Common myeloid progenitor, CD34-positive (primary cell): ENCODE measurements around the gene CRIM1.
"Not testable (repeated sequence)": the region's sequence is repeated elsewhere in the genome, so short reads cannot be mapped to it uniquely, and the experiment has no call there.

Experiments used
- CTCF ChIA-PET: fragments of 350-600 bp; sonication (Branson Sonifier 250); formaldehyde crosslinking; loops from one replicate; lab custom pipeline; 2021; ENCODE audit warnings: antibody characterized with exemption; lab: Charles Lee
- POLR2A ChIA-PET: fragments of 350-600 bp; sonication (Branson Sonifier 250); formaldehyde crosslinking; loops from one replicate; lab custom pipeline; 2021; ENCODE audit warnings: antibody characterized with exemption; lab: Charles Lee
- DNase-seq, 3 donors: peaks; one replicate each; pipeline versions ENCODE4 v3.0.0 to v3.0.0-alpha.2; 2013
- H3K27ac ChIP-seq, 2 experiments: 1 replicate in 1 of 2; 2 replicates in 1 of 2; pipeline ENCODE4 v1.7.0; 2013; ENCODE audit warnings: inconsistent platforms in 2 of 2, low read length in 2 of 2, mild to moderate bottlenecking in 2 of 2, low read depth in 1 of 2, moderate library complexity in 1 of 2; ENCODE audit not compliant: severe bottlenecking in 2 of 2, insufficient read depth in 1 of 2, poor library complexity in 1 of 2
- H3K27me3 ChIP-seq, 5 experiments: replicated peaks in 2 of 5; 1 replicate in 3 of 5; 2 replicates in 2 of 5; pipeline versions ENCODE4 v1.6.1 to v1.7.0; 2013; ENCODE audit warnings: low read length in 4 of 5, mild to moderate bottlenecking in 2 of 5, moderate library complexity in 2 of 5, inconsistent platforms in 1 of 5; ENCODE audit not compliant: insufficient read depth in 5 of 5, control insufficient read depth in 4 of 5
- H3K36me3 ChIP-seq, 4 experiments: 1 replicate in 2 of 4; 2 replicates in 2 of 4; pipeline versions ENCODE4 v1.6.1 to v1.7.0; 2013; ENCODE audit warnings: low read length in 3 of 4, control low read depth in 1 of 4, mild to moderate bottlenecking in 1 of 4; ENCODE audit not compliant: control insufficient read depth in 4 of 4, insufficient read depth in 4 of 4
- H3K4me1 ChIP-seq, 4 experiments: 1 replicate in 3 of 4; 2 replicates in 1 of 4; pipeline versions ENCODE4 v1.6.1 to v1.7.1; 2013; ENCODE audit warnings: low read length in 3 of 4, mild to moderate bottlenecking in 3 of 4, control low read depth in 1 of 4, inconsistent platforms in 1 of 4, moderate library complexity in 1 of 4; ENCODE audit not compliant: control insufficient read depth in 4 of 4, insufficient read depth in 4 of 4; ENCODE audit errors: control extremely low read depth in 1 of 4
- H3K4me3 ChIP-seq, 7 experiments: 1 replicate in 4 of 7; 2 replicates in 3 of 7; pipeline versions ENCODE4 v1.5.1 to v1.7.0; 2013; ENCODE audit warnings: mild to moderate bottlenecking in 7 of 7, low read length in 6 of 7, moderate library complexity in 6 of 7, inconsistent platforms in 2 of 7, low read depth in 2 of 7, control low read depth in 1 of 7; ENCODE audit not compliant: insufficient read depth in 4 of 7, control insufficient read depth in 1 of 7; ENCODE audit errors: extremely low read depth in 1 of 7
- H3K9me3 ChIP-seq, 5 experiments: 1 replicate in 4 of 5; 2 replicates in 1 of 5; pipeline versions ENCODE4 v1.6.1 to v1.7.1; 2013; ENCODE audit warnings: low read length in 4 of 5, mild to moderate bottlenecking in 2 of 5, inconsistent platforms in 1 of 5, low read depth in 1 of 5, moderate library complexity in 1 of 5; ENCODE audit not compliant: control insufficient read depth in 4 of 5, insufficient read depth in 2 of 5; ENCODE audit errors: control extremely low read depth in 1 of 5
- WGBS: methylation state at CpG from one replicate; pipeline ENCODE4 v1.1.5; 2013; ENCODE audit not compliant: insufficient coverage; 5-methylcytosine and 5-hydroxymethylcytosine counted together

The CRIM1 gene

DNA sequence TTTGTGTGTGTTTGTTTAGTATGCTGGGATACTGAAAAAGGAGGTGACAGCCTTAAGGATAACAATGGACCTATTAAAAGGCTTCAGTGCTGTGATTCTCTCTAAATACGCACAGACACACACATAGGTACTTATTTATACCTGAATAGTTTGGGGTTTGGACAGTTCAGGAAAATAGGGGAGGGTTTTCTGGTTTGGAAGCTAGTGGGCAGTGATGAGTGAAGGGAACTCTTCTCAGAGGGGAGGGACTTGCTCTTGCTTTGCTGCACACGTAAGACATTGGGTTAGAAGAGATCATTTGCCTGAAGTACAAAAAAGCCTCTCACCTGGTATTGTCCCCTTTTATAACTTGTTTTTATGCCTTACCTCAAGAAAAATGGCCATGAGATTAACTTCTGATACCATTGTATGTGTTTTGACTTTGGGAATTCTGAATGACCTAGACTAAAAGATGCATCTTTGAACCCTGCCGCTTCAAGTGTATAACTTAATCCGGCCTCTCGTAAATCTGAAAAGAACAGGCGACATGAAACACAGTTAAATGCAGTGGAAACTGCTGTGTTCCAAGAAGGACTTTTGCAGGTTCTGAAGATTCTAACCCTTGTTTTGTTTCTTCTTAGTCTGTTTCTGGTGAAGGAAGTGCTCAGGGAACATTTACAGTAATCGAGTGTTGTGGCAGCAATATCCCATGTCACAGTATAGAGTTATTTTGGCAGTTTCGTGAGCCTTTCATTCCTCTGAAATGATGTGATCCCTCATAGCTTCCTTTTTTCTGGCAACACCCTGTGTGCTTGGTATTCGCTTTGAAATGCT, 2.5 kb downstream of the CRIM1 start:
- H3K27ac ChIP-seq = no peak overlapping the region

DNA sequence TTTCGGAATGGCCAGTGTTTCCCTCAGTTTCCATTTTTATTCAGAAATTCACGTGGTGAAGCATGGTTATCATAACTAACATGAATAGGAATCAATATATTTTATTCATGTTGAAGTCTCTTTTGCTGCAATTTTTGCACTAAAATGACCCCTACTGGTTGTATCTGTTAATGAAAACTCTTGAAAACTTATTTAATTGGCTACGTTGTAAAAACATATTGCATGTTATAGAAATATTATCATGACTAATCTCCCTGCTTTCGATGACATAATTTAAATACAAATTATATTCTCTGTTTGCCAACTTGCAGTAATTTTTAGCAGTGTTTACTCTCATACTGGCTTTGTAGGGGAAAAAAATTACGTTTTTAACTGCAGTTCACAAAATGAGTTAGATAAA, 3.5 kb downstream of the CRIM1 start:
- H3K27me3 ChIP-seq = peaks cover 0 to 5% (median 0%) of the 10 kb centered on the region in 5 experiments
- peaks cover 2 to 39% (median 28%) of the 10 kb centered on the region in 4 experiments for H3K4me1 ChIP-seq
- peak in 2 of 3 donors; percentile 53 to 60 for DNase-seq
- H3K36me3 ChIP-seq = no peaks in the 10 kb centered on the region
- no peak overlapping the region for H3K4me3 ChIP-seq
- no peaks in the 10 kb centered on the region for H3K9me3 ChIP-seq
- 75% methylated on average over 1 of the region's 5 CpGs for WGBS
- ChIA-PET CTCF (interaction anchor here (1.2 to 1.3 kb wide), 3 partner anchors 10 to 26 kb away, joined by 3 read pairs; no protein-coding TSS in a partner anchor), POLR2A (interaction anchor here (1.1 kb wide), 1 partner anchor 37 kb away, joined by 3 read pairs; no protein-coding TSS in a partner anchor)
- no peak overlapping the region for H3K27ac ChIP-seq

More for the DNA sequence above, 2.5 kb downstream of the CRIM1 start:
- H3K27me3 ChIP-seq = peaks cover 0 to 5% (median 0%) of the 10 kb centered on the region in 5 experiments
- CTCF ChIA-PET = interaction anchor here (1.3 kb wide), 1 partner anchor 11 kb away, joined by 3 read pairs; no protein-coding TSS in a partner anchor
- peak; percentile 38 to 63 (median 53) for DNase-seq
- peaks cover 5 to 44% (median 30%) of the 10 kb centered on the region in 4 experiments for H3K4me1 ChIP-seq
- H3K9me3 ChIP-seq = no peaks in the 10 kb centered on the region
- WGBS = 4% methylated on average over 7 of the region's 9 CpGs
- no peaks in the 10 kb centered on the region for H3K36me3 ChIP-seq
- H3K4me3 ChIP-seq = peak overlapping the region in 6 of 7 experiments; percentile 63 to 79 (median 72)
- POLR2A ChIA-PET = interaction anchor here (1.1 kb wide), 1 partner anchor 38 kb away, joined by 3 read pairs; no protein-coding TSS in a partner anchor

DNA sequence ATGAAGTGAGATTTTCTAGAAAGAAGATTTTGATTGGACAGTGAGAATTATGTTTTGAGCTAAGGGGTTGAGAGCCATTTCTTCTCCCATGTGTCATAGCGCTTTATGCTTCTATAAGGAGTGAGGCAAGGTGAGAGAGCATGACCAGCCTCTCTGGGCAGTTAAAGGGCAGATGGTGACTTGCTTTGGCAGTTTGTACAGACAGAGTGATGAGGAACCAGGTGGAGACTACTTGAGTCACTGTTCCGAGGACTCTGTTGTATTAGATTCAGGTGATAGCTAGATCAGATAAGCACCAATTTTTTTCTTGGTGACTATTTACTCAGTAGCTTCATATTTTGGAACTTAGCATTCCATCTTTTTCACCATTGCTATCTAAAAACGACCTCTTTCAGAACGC, 4.5 kb downstream of the CRIM1 start:
- DNase-seq = no peak
- WGBS = 100% methylated on average over 2 of the region's 4 CpGs
- POLR2A ChIA-PET = no interaction called here
- Histone ChIP-seq H3K27ac (no peak overlapping the region), H3K27me3 (no peaks in the 10 kb centered on the region), H3K4me3 (no peak overlapping the region), H3K36me3 (no peaks in the 10 kb centered on the region), H3K4me1 (peaks cover 0 to 33% (median 28%) of the 10 kb centered on the region in 4 experiments), H3K9me3 (no peaks in the 10 kb centered on the region)
- CTCF ChIA-PET = interaction anchor here (1.0 to 1.4 kb wide), 5 partner anchors 13 to 54 kb away, joined by 3 to 5 read pairs (median 3); no protein-coding TSS in a partner anchor

DNA sequence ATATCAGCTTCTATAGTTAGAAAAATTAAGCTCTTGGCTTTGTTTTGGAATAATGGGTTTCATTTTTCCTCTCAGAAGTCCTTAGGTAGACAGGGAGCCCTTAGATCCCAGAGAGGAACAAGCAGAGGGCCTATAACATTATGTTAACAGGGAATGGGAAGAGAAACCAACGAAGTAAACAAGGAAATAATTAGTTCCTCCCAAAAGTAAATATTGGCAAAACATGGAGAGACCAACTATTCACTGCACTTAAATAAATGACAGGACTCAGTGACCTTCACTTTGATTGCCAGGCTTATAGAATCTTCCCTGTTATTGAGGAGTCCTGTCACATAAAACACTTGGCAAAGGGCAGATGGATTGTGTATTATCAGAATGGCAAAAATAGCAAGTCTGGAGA, 5.3 kb downstream of the CRIM1 start:
- H3K27me3 ChIP-seq = no peaks in the 10 kb centered on the region
- no peaks in the 10 kb centered on the region for H3K36me3 ChIP-seq
- H3K27ac ChIP-seq = no peak overlapping the region
- H3K4me3 ChIP-seq = no peak overlapping the region
- ChIA-PET CTCF (interaction anchor here (1.0 to 1.4 kb wide), 2 partner anchors 20 to 53 kb away, joined by 3 to 5 read pairs; no protein-coding TSS in a partner anchor), POLR2A (no interaction called here)
- H3K9me3 ChIP-seq = no peaks in the 10 kb centered on the region
- no peak for DNase-seq
- WGBS = no CpG with 5 or more reads among the region's 1 CpG
- peaks cover 0 to 32% (median 26%) of the 10 kb centered on the region in 4 experiments for H3K4me1 ChIP-seq

DNA sequence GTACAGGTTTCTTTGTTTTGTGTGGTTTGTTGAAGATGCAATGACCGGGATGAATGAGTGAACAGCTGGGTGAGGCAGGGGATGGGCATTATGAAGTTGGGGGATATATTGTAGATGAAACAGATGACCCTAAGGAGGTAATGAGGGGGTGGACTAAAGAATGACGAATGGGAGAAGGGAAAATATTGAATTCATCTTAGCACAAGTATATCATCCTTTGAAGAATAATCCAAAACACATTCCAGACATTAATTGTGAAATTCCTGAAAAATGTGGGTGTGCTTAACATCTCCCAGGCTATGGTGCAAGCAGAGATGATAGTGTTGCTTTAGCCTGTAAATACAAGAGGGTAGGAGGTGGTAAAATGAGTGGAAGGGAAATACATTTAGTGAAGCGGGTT, 5.8 kb downstream of the CRIM1 start:
- H3K4me3 ChIP-seq = no peak overlapping the region
- POLR2A ChIA-PET = no interaction called here
- CTCF ChIA-PET = no interaction called here
- no peaks in the 10 kb centered on the region for H3K9me3 ChIP-seq
- H3K36me3 ChIP-seq = no peaks in the 10 kb centered on the region
- 100% methylated on average over 1 of the region's 3 CpGs for WGBS
- peaks cover 0 to 29% (median 24%) of the 10 kb centered on the region in 4 experiments for H3K4me1 ChIP-seq
- no peaks in the 10 kb centered on the region for H3K27me3 ChIP-seq
- DNase-seq = no peak
- H3K27ac ChIP-seq = no peak overlapping the region

DNA sequence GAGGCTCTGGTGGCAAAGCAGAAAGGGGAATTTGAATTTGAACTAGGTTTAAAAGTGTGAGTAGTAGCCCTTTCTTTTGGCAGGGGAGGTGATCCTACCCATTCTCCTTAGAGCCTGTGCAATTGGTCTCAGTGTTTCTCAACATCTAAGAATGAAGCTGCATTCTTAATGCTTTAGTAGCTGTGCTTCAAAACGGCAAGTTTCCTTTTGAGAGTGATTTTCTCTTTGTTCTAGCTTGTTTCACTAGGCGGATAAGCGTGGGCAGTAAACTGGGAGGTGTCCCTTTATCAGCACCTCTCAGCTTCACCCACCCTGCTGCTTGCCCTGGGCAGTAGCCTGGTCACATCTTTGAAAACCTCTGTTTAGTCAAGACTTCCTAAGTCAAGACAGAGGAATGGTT, 6.7 kb downstream of the CRIM1 start:
- H3K36me3 ChIP-seq = no peaks in the 10 kb centered on the region
- CTCF ChIA-PET = interaction anchor here (0.7 to 0.9 kb wide), 3 partner anchors 10 to 99 kb away, joined by 3 to 4 read pairs (median 3); no protein-coding TSS in a partner anchor
- H3K9me3 ChIP-seq = no peaks in the 10 kb centered on the region
- H3K4me1 ChIP-seq = peaks cover 0 to 21% (median 16%) of the 10 kb centered on the region in 4 experiments
- H3K27me3 ChIP-seq = no peaks in the 10 kb centered on the region
- DNase-seq = no peak
- POLR2A ChIA-PET = no interaction called here
- no peak overlapping the region for H3K27ac ChIP-seq
- no peak overlapping the region for H3K4me3 ChIP-seq
- 100% methylated on average over 3 of the region's 3 CpGs for WGBS

DNA sequence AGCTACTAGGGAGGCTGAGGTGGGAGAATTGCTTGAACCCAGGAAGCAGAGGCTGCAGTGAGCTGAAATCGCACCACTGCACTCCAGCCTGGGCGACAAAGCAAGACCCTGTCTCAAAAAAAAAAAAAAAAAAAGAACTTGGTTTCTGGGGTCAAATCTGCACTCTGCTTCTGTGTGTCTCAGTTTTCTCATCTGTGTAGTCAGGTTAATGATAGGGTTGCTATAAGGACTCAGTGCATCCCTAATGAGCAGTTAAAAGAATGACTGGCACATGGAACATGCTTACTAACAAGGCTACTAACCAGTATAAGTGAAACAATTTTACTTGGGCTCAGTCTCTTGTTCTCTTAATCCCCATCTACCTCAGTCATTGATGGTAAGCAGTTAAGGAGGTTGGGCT, 7.5 kb downstream of the CRIM1 start:
- H3K4me1 ChIP-seq = peaks cover 0 to 16% (median 9%) of the 10 kb centered on the region in 4 experiments
- DNase-seq, H3K4me3 ChIP-seq, H3K27me3 ChIP-seq, POLR2A ChIA-PET, H3K36me3 ChIP-seq, H3K9me3 ChIP-seq, H3K27ac ChIP-seq: not testable (repeated sequence)
- 90% methylated on average over 2 of the region's 2 CpGs for WGBS
- CTCF ChIA-PET = interaction anchor here (0.7 to 1.3 kb wide), 2 partner anchors 8 to 73 kb away, joined by 3 read pairs; no protein-coding TSS in a partner anchor
